Endothelial cell of umbilical vein (primary cell): Measurements from ENCODE around the gene TSPEAR. TPM values are rescaled to one million over a fixed set of nuclear protein-coding genes. Genes with fewer than 3 reads are reported as not detected.

ENCODE experiments used
- BruUV-seq: library from RNA; stranded (reverse); fragments of 400-500 nt; replicated peaks from 2 replicates; lab custom pipeline; 2021; lab: Mats Ljungman, UMichigan
- CTCF ChIA-PET: fragments of 300-600, 350-600 bp; sonication (Branson Sonifier 250); formaldehyde crosslinking; loops from one replicate; lab custom pipeline; 2021; ENCODE audit warnings: antibody characterized with exemption, inconsistent platforms; lab: Charles Lee
- POLR2A ChIA-PET: fragments of 300-600, 350-600 bp; sonication (Branson Sonifier 250); formaldehyde crosslinking; loops from one replicate; lab custom pipeline; 2021; ENCODE audit warnings: antibody characterized with exemption, inconsistent platforms; lab: Charles Lee
- DNase-seq: peaks from one replicate; pipeline ENCODE4 v3.0.0-alpha.2; 2011; ENCODE audit warnings: low read depth, low spot score
- FAIRE-seq: peaks from 2 replicates; lab custom pipeline; 2011; peaks lifted over from hg19 to GRCh38; lab: Jason Lieb, UNC
- H2AFZ ChIP-seq: 2 replicates; pipeline ENCODE4 v1.6.0; 2012; ENCODE audit warnings: low read depth, low read length, control low read depth, inconsistent platforms
- H3K27ac ChIP-seq: 2 replicates; pipeline ENCODE4 v1.5.1; 2011; ENCODE audit warnings: low read depth, mild to moderate bottlenecking, control low read depth, low read length, moderate library complexity; ENCODE audit not compliant: insufficient read depth
- H3K27me3 ChIP-seq, 2 experiments: 2 replicates each; pipeline versions ENCODE4 v1.6.0 to v1.6.1; 2011; ENCODE audit warnings: low read length in 2 of 2, mixed read lengths in 1 of 2; ENCODE audit not compliant: control insufficient read depth in 2 of 2, insufficient read depth in 2 of 2
- H3K36me3 ChIP-seq, 2 experiments: 2 replicates in 1 of 2; 3 replicates in 1 of 2; pipeline ENCODE4 v1.5.1; 2011; ENCODE audit warnings: low read length in 2 of 2, mild to moderate bottlenecking in 1 of 2, moderate library complexity in 1 of 2; ENCODE audit not compliant: control insufficient read depth in 2 of 2, insufficient read depth in 2 of 2; ENCODE audit errors: extremely low read depth in 1 of 2
- H3K4me1 ChIP-seq: 3 replicates; pipeline ENCODE4 v1.5.1; 2011; ENCODE audit warnings: mild to moderate bottlenecking, low read length; ENCODE audit not compliant: control insufficient read depth, insufficient read depth; ENCODE audit errors: extremely low read depth
- H3K4me2 ChIP-seq: 2 replicates; pipeline ENCODE4 v1.6.1; 2011; ENCODE audit warnings: low read length, control low read depth, mixed read lengths; ENCODE audit not compliant: insufficient read depth
- H3K4me3 ChIP-seq, 3 experiments: fragments of 200-600 bp in 1 of 3; sonication (generic), shearing (Covaris generic) in 1 of 3; replicated peaks in 1 of 3; 2 replicates each; pipeline ENCODE4 v1.5.1; 2011 to 2016; ENCODE audit warnings: control low read depth in 3 of 3, low read length in 3 of 3, mild to moderate bottlenecking in 2 of 3, inconsistent platforms in 1 of 3, low read depth in 1 of 3, moderate library complexity in 1 of 3; ENCODE audit not compliant: insufficient read depth in 1 of 3
- H3K79me2 ChIP-seq: 2 replicates; pipeline ENCODE4 v1.6.0; 2012; ENCODE audit warnings: low read length, inconsistent platforms; ENCODE audit not compliant: control insufficient read depth, insufficient read depth
- H3K9ac ChIP-seq: replicated peaks from 2 replicates; pipeline ENCODE3; 2011; ENCODE audit warnings: low read length, control low read depth; ENCODE audit not compliant: insufficient read depth; ENCODE audit errors: extremely low read depth
- H3K9me1 ChIP-seq: replicated peaks from 3 replicates; pipeline ENCODE4 v1.6.0; 2011; ENCODE audit warnings: mild to moderate bottlenecking, low read length; ENCODE audit not compliant: control insufficient read depth, insufficient read depth; ENCODE audit errors: extremely low read depth
- H3K9me3 ChIP-seq: replicated peaks from 2 replicates; pipeline ENCODE4 v1.5.1; 2012; ENCODE audit warnings: low read length, inconsistent platforms; ENCODE audit not compliant: control insufficient read depth, insufficient read depth
- H4K20me1 ChIP-seq: replicated peaks from 2 replicates; pipeline ENCODE3; 2011; ENCODE audit warnings: mild to moderate bottlenecking, low read length; ENCODE audit not compliant: control insufficient read depth, insufficient read depth; ENCODE audit errors: extremely low read depth
- EZH2 ChIP-seq: IDR thresholded peaks from 2 replicates; pipeline ENCODE4 v1.6.1; 2012; ENCODE audit warnings: borderline replicate concordance, low read depth, mild to moderate bottlenecking, moderate library complexity, low read length, inconsistent platforms; ENCODE audit not compliant: severe bottlenecking
- FOS ChIP-seq: IDR thresholded peaks from 2 replicates; pipeline ENCODE4 v1.6.1; 2011; ENCODE audit warnings: mild to moderate bottlenecking, low read length, moderate library complexity, borderline replicate concordance; ENCODE audit not compliant: insufficient read depth
- GATA2 ChIP-seq: IDR thresholded peaks from 2 replicates; pipeline ENCODE4 v1.7.0; 2011; ENCODE audit warnings: low read depth, mild to moderate bottlenecking, moderate library complexity, mixed read lengths, low read length; ENCODE audit not compliant: insufficient read length, insufficient read depth
- JUN ChIP-seq: IDR thresholded peaks from 2 replicates; pipeline ENCODE4 v1.6.1; 2011; ENCODE audit warnings: borderline replicate concordance, low read depth; ENCODE audit not compliant: insufficient read length, insufficient read depth
- MYC ChIP-seq: IDR thresholded peaks from one replicate; pipeline ENCODE4 v1.6.1; 2011; ENCODE audit warnings: mild to moderate bottlenecking, low read depth, low read length
- POLR2A ChIP-seq: IDR thresholded peaks from 2 replicates; pipeline ENCODE4 v1.6.1; 2012; ENCODE audit warnings: low read depth, mild to moderate bottlenecking, control low read depth, low read length
- POLR2AphosphoS5 ChIP-seq: IDR thresholded peaks from 2 replicates; pipeline ENCODE4 v1.6.1; 2012; ENCODE audit warnings: low read depth, mild to moderate bottlenecking, control low read depth, low read length, moderate library complexity; ENCODE audit not compliant: insufficient read depth
- dilution Hi-C: fragments of 300-500 bp; cut with MboI; formaldehyde crosslinking; loops from one replicate; pipeline ENCODE4 v1.15.0; 2019; ENCODE audit warnings: low sequenced_read_pairs; ENCODE audit not compliant: extremely low pct_ligation_motif_present
- intact Hi-C: fragments of 100-400 bp; cut with micrococcal nuclease; formaldehyde crosslinking; loops from one replicate; pipeline ENCODE4 v1.10.0; 2022
- polyA plus RNA-seq, 4 experiments: library from polyadenylated mRNA; depleted of rRNA in 3 of 4; stranded (reverse) in 3 of 4; unstranded in 1 of 4; fragments of >200 nt; gene quantifications; 2 replicates each; pipeline versions ENCODE4 v1.2.1 to v1.2.3, GENCODE V29; 2011 to 2012; ENCODE audit warnings: missing spikeins in 1 of 4
- total RNA-seq: library from RNA; stranded (reverse); gene quantifications from 2 replicates; pipeline ENCODE4 v1.2.3, GENCODE V29; 2021
- TF ChIP-seq, protein P1 (sequence below), 2 donors: IDR thresholded peaks; 1 replicate in 1 of 2; 2 replicates in 1 of 2; pipeline ENCODE4 v1.5.1; 2011; ENCODE audit warnings: low read length in 2 of 2, mild to moderate bottlenecking in 2 of 2, moderate library complexity in 2 of 2, control low read depth in 1 of 2, inconsistent platforms in 1 of 2, low read depth in 1 of 2; ENCODE audit not compliant: insufficient read depth in 1 of 2; ENCODE audit errors: extremely low read depth in 1 of 2

TSPEAR gene
- total and polyA plus RNA-seq, 2 donors (not counting 3 experiments of a cell fraction or from before 2014, with no cell fraction given): 0.01 TPM; not detected in 1

DNA sequence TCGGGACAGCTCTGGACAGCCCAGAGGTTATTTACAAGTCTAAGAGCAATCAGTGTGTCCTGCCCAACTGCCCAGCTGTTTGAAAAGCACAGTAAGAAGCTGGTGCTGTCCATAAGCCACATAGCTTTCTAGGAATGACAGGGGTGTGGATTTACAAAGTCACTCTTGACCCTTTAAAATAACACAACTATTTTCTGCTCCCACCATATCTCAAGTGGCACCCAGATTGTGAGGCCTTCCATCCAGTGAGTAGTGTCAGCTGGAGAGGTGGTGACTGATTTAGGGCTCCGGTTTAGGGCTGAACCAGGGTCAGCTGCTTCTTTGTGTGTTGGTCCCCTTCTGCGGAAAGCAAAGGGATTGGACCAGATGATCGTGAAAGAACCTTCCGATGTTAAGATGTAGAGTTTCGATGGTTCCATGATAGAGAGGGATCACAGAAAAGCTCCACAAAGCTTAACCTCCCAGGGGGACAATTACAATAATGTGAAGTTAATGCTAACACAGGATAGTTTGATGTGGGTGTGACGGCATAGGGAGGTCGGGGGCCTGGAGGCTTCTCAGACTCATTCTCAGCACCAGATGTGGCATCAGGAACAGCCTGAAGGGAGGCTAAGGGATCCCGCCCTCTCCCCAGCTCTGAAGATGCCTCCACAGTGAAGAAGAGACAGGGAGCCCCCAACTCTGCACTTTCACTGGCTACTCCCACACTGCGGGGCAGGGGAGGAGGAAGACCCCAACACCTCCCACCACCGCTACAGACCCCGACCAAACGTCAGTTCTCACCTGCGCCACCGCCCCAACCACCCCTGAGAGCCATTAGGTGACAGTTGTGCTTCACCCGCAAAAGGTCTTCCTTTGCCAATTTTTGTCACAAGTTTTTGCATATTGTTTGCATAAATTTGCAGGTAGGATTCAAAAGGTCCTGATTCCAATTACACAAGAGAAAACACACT, 215.5 kb downstream of the TSPEAR start:
- TF ChIP-seq, protein P1, sequence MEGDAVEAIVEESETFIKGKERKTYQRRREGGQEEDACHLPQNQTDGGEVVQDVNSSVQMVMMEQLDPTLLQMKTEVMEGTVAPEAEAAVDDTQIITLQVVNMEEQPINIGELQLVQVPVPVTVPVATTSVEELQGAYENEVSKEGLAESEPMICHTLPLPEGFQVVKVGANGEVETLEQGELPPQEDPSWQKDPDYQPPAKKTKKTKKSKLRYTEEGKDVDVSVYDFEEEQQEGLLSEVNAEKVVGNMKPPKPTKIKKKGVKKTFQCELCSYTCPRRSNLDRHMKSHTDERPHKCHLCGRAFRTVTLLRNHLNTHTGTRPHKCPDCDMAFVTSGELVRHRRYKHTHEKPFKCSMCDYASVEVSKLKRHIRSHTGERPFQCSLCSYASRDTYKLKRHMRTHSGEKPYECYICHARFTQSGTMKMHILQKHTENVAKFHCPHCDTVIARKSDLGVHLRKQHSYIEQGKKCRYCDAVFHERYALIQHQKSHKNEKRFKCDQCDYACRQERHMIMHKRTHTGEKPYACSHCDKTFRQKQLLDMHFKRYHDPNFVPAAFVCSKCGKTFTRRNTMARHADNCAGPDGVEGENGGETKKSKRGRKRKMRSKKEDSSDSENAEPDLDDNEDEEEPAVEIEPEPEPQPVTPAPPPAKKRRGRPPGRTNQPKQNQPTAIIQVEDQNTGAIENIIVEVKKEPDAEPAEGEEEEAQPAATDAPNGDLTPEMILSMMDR (IDR thresholded peaks at IDR 0.05; ENCODE audit: extremely low read depth in 1 of 2, insufficient read depth in 1 of 2, low read depth in 1 of 2, low read length in 2 of 2): no peak
- no peak for TF ChIP-seq POLR2A
- TF ChIP-seq JUN: no peak
- no peak for TF ChIP-seq POLR2AphosphoS5
- no peak for TF ChIP-seq MYC
- no peak for TF ChIP-seq GATA2
- no peak for TF ChIP-seq EZH2
- TF ChIP-seq FOS: no peak
- DNase-seq: no peak
- H3K4me1 ChIP-seq: no peaks in the 10 kb centered on the region
- H3K9ac ChIP-seq: no peak overlapping the region
- no peaks in the 10 kb centered on the region for H3K9me3 ChIP-seq
- H2AFZ ChIP-seq: no peak overlapping the region
- no peak overlapping the region for H3K27ac ChIP-seq
- FAIRE-seq: no peak
- ChIA-PET CTCF (interaction anchor here (1.2 to 1.7 kb wide), 2 partner anchors 8 to 15 kb away, joined by 4 to 6 read pairs; no protein-coding TSS in a partner anchor), POLR2A (no interaction called here)
- H3K4me2 ChIP-seq: no peak overlapping the region
- intact Hi-C loops: no loop called here
- no TSS peak for BruUV-seq
- no peaks in the 10 kb centered on the region for H3K9me1 ChIP-seq
- dilution Hi-C loops: no loop called here
- H3K36me3 ChIP-seq: no peaks in the 10 kb centered on the region
- H3K4me3 ChIP-seq: no peak overlapping the region
- H4K20me1 ChIP-seq: no peaks in the 10 kb centered on the region
- peaks cover 2 to 8% of the 10 kb centered on the region in 2 experiments for H3K27me3 ChIP-seq
- no peaks in the 10 kb centered on the region for H3K79me2 ChIP-seq
